Duodenal mucosa (tissue), 2 donors: Measurements from ENCODE around the gene SOX8.

Experiments used
- H3K27ac ChIP-seq: one replicate; pipeline ENCODE4 v1.7.0; 2013; ENCODE audit warnings: low read depth, low read length
- H3K27me3 ChIP-seq, 2 donors: one replicate each; pipeline ENCODE4 v1.7.0; 2013; ENCODE audit warnings: low read length in 2 of 2, control low read depth in 1 of 2; ENCODE audit not compliant: insufficient read depth in 2 of 2, control insufficient read depth in 1 of 2
- H3K36me3 ChIP-seq, 2 donors: one replicate each; pipeline ENCODE4 v1.7.0; 2013; ENCODE audit warnings: low read length in 2 of 2, control low read depth in 1 of 2; ENCODE audit not compliant: insufficient read depth in 2 of 2, control insufficient read depth in 1 of 2
- H3K4me1 ChIP-seq, 2 donors: one replicate each; pipeline ENCODE4 v1.7.0; 2013; ENCODE audit warnings: low read length in 2 of 2, control low read depth in 1 of 2; ENCODE audit not compliant: insufficient read depth in 2 of 2, control insufficient read depth in 1 of 2
- H3K4me3 ChIP-seq, 2 donors: one replicate each; pipeline ENCODE4 v1.7.0; 2013; ENCODE audit warnings: low read length in 2 of 2, low read depth in 1 of 2
- H3K9ac ChIP-seq, 2 donors: one replicate each; pipeline ENCODE4 v1.7.0; 2013; ENCODE audit warnings: low read length in 2 of 2, low read depth in 1 of 2
- H3K9me3 ChIP-seq, 2 donors: one replicate each; pipeline ENCODE4 v1.7.0; 2013; ENCODE audit warnings: low read length in 2 of 2, control low read depth in 1 of 2; ENCODE audit not compliant: control insufficient read depth in 1 of 2

SOX8 gene

GRCh38 chr16:991773-992172, 10.2 kb downstream of the SOX8 start:
- H3K9ac ChIP-seq, result no peak overlapping the region
- H3K27ac ChIP-seq, result no peak overlapping the region
- H3K9me3 ChIP-seq, result no peaks in the 10 kb centered on the region
- H3K36me3 ChIP-seq, result no peaks in the 10 kb centered on the region
- no peaks in the 10 kb centered on the region for H3K4me1 ChIP-seq
- no peak overlapping the region for H3K4me3 ChIP-seq
- peaks cover 16 to 19% of the 10 kb centered on the region in 2 donors for H3K27me3 ChIP-seq

- Histone ChIP-seq H3K4me1 (peaks cover 0 to 6% of the 10 kb centered on the region in 2 donors), H3K9me3 (no peaks in the 10 kb centered on the region), H3K9ac (no peak overlapping the region), H3K4me3 (no peak overlapping the region), H3K27me3 (peaks cover 30 to 35% of the 10 kb centered on the region in 2 donors), H3K27ac (no peak overlapping the region), H3K36me3 (no peaks in the 10 kb centered on the region)
Observed at GRCh38 chr16:993731-994130, 12.2 kb downstream of the SOX8 start.

GRCh38 chr16:995087-995486, 13.5 kb downstream of the SOX8 start:
- H3K9ac ChIP-seq, result no peak overlapping the region
- peaks cover 27 to 30% of the 10 kb centered on the region in 2 donors for H3K27me3 ChIP-seq
- H3K4me1 ChIP-seq, result peaks cover 0 to 6% of the 10 kb centered on the region in 2 donors
- H3K36me3 ChIP-seq, result no peaks in the 10 kb centered on the region
- H3K9me3 ChIP-seq, result no peaks in the 10 kb centered on the region
- H3K4me3 ChIP-seq, result no peak overlapping the region
- H3K27ac ChIP-seq, result no peak overlapping the region

- Histone ChIP-seq H3K27me3 (peaks cover 25 to 27% of the 10 kb centered on the region in 2 donors), H3K4me3 (no peak overlapping the region), H3K9ac (no peak overlapping the region), H3K9me3 (no peaks in the 10 kb centered on the region), H3K27ac (no peak overlapping the region), H3K4me1 (peaks cover 0 to 6% of the 10 kb centered on the region in 2 donors), H3K36me3 (no peaks in the 10 kb centered on the region)
Observed at GRCh38 chr16:995783-996182, 14.2 kb downstream of the SOX8 start.

GRCh38 chr16:996681-997080, 15.1 kb downstream of the SOX8 start:
- H3K9me3 ChIP-seq, result no peaks in the 10 kb centered on the region
- H3K4me1 ChIP-seq, result peaks cover 0 to 6% of the 10 kb centered on the region in 2 donors
- no peak overlapping the region for H3K4me3 ChIP-seq
- H3K27ac ChIP-seq, result no peak overlapping the region
- peaks cover 25 to 27% of the 10 kb centered on the region in 2 donors for H3K27me3 ChIP-seq
- H3K36me3 ChIP-seq, result no peaks in the 10 kb centered on the region
- no peak overlapping the region for H3K9ac ChIP-seq

- H3K27ac ChIP-seq, result no peak overlapping the region
- H3K27me3 ChIP-seq, result peaks cover 25 to 27% of the 10 kb centered on the region in 2 donors
- H3K4me3 ChIP-seq, result no peak overlapping the region
Observed at GRCh38 chr16:997440-998051, 16.0 kb downstream of the SOX8 start.

GRCh38 chr16:998211-998610, 16.6 kb downstream of the SOX8 start:
- Histone ChIP-seq H3K9me3 (no peaks in the 10 kb centered on the region), H3K4me3 (no peak overlapping the region), H3K27ac (no peak overlapping the region), H3K27me3 (peaks cover 25 to 27% of the 10 kb centered on the region in 2 donors), H3K4me1 (peaks cover 0 to 13% of the 10 kb centered on the region in 2 donors), H3K36me3 (no peaks in the 10 kb centered on the region), H3K9ac (no peak overlapping the region)

More at GRCh38 chr16:997440-998051, 16.0 kb downstream of the SOX8 start:
- peaks cover 0 to 8% of the 10 kb centered on the region in 2 donors for H3K4me1 ChIP-seq
- no peak overlapping the region for H3K9ac ChIP-seq
- H3K36me3 ChIP-seq, result no peaks in the 10 kb centered on the region
- H3K9me3 ChIP-seq, result no peaks in the 10 kb centered on the region

GRCh38 chr16:998615-999014, 17.0 kb downstream of the SOX8 start:
- Histone ChIP-seq H3K4me1 (peaks cover 0 to 13% of the 10 kb centered on the region in 2 donors), H3K36me3 (no peaks in the 10 kb centered on the region), H3K27me3 (peaks cover 25 to 27% of the 10 kb centered on the region in 2 donors), H3K9ac (no peak overlapping the region), H3K9me3 (no peaks in the 10 kb centered on the region), H3K4me3 (no peak overlapping the region), H3K27ac (no peak overlapping the region)

GRCh38 chr16:999677-1000076, 18.1 kb downstream of the SOX8 start:
- Histone ChIP-seq H3K27me3 (peaks cover 25 to 27% of the 10 kb centered on the region in 2 donors), H3K4me3 (no peak overlapping the region), H3K36me3 (no peaks in the 10 kb centered on the region), H3K27ac (no peak overlapping the region), H3K9me3 (no peaks in the 10 kb centered on the region), H3K9ac (no peak overlapping the region), H3K4me1 (peaks cover 0 to 13% of the 10 kb centered on the region in 2 donors)

- Histone ChIP-seq H3K27ac (no peak overlapping the region), H3K36me3 (no peaks in the 10 kb centered on the region), H3K9me3 (no peaks in the 10 kb centered on the region), H3K27me3 (peaks cover 24 to 25% of the 10 kb centered on the region in 2 donors), H3K4me3 (no peak overlapping the region), H3K4me1 (peaks cover 0 to 13% of the 10 kb centered on the region in 2 donors), H3K9ac (no peak overlapping the region)
Observed at GRCh38 chr16:1000608-1001007, 19.0 kb downstream of the SOX8 start.
